Loucy (cell line): ENCODE measurements around the gene MOAP1.
"Not testable (repeated sequence)": the region's sequence is repeated elsewhere in the genome, so short reads cannot be mapped to it uniquely, and the experiment has no call there.

Source experiments
- H2AFZ ChIP-seq: fragments of 200-600 bp; sonication (generic); 2 replicates; pipeline ENCODE4 v1.6.0; 2016; ENCODE audit warnings: antibody characterized with exemption, mild to moderate bottlenecking, low read length, moderate library complexity
- H3F3A ChIP-seq: fragments of 200-600 bp; 2 replicates; pipeline ENCODE4 v1.6.0; 2016; ENCODE audit warnings: antibody characterized with exemption, low read depth, mild to moderate bottlenecking
- H3K27me3 ChIP-seq: fragments of 200-600 bp; sonication (generic); 2 replicates; pipeline ENCODE4 v1.6.1; 2014; ENCODE audit warnings: low read length, mild to moderate bottlenecking; ENCODE audit not compliant: insufficient read depth, poor library complexity, severe bottlenecking
- H3K36me3 ChIP-seq: fragments of 200-600 bp; sonication (generic); 2 replicates; pipeline ENCODE4 v1.6.1; 2016; ENCODE audit warnings: low read length; ENCODE audit not compliant: insufficient read depth
- H3K4me1 ChIP-seq: fragments of 200-600 bp; sonication (generic); 2 replicates; pipeline ENCODE4 v1.5.1; 2014; ENCODE audit warnings: low read length, mild to moderate bottlenecking; ENCODE audit not compliant: insufficient read depth, poor library complexity, severe bottlenecking
- H3K4me2 ChIP-seq: fragments of 200-600 bp; sonication (generic); 2 replicates; pipeline ENCODE4 v1.6.0; 2014; ENCODE audit warnings: antibody characterized with exemption, low read length, low read depth, mild to moderate bottlenecking; ENCODE audit not compliant: poor library complexity, severe bottlenecking
- H3K4me3 ChIP-seq: fragments of 200-600 bp; sonication (generic); 2 replicates; pipeline ENCODE4 v1.5.1; 2014; ENCODE audit warnings: low read length, mild to moderate bottlenecking, mixed read lengths; ENCODE audit not compliant: poor library complexity, severe bottlenecking
- H3K79me2 ChIP-seq: fragments of 200-600 bp; sonication (generic); 2 replicates; pipeline ENCODE4 v1.6.1; 2014; ENCODE audit warnings: low read length; ENCODE audit not compliant: insufficient read depth
- H3K9ac ChIP-seq: fragments of 200-600 bp; sonication (generic); 2 replicates; pipeline ENCODE4 v1.6.0; 2014; ENCODE audit warnings: mild to moderate bottlenecking, low read depth, low read length, moderate library complexity; ENCODE audit not compliant: poor library complexity, severe bottlenecking
- H3K9me2 ChIP-seq: fragments of 200-600 bp; sonication (generic); replicated peaks from 2 replicates; pipeline ENCODE4 v1.6.1; 2016; ENCODE audit warnings: low read depth, low read length, mixed read lengths
- H3K9me3 ChIP-seq: fragments of 200-600 bp; sonication (generic); 2 replicates; pipeline ENCODE4 v1.6.1; 2014; ENCODE audit warnings: mild to moderate bottlenecking, antibody characterized with exemption, low read length, low read depth; ENCODE audit not compliant: insufficient read depth
- H4K20me1 ChIP-seq: fragments of 200-600 bp; sonication (generic); 2 replicates; pipeline ENCODE4 v1.6.0; 2014; ENCODE audit warnings: antibody characterized with exemption, low read length, mild to moderate bottlenecking; ENCODE audit not compliant: insufficient read depth, poor library complexity, severe bottlenecking
- EZH2phosphoT487 ChIP-seq: fragments of 200-600 bp; IDR thresholded peaks from 2 replicates; pipeline ENCODE4 v1.6.1; 2018; ENCODE audit warnings: antibody characterized with exemption, mild to moderate bottlenecking, moderate library complexity, borderline replicate concordance
- TF ChIP-seq, protein P1 (sequence below): fragments of 200-600 bp; sonication (generic); conservative IDR thresholded peaks from 2 replicates; pipeline ENCODE4 v1.5.1; 2014; ENCODE audit warnings: mild to moderate bottlenecking, antibody characterized with exemption, low read length

MOAP1 gene

DNA sequence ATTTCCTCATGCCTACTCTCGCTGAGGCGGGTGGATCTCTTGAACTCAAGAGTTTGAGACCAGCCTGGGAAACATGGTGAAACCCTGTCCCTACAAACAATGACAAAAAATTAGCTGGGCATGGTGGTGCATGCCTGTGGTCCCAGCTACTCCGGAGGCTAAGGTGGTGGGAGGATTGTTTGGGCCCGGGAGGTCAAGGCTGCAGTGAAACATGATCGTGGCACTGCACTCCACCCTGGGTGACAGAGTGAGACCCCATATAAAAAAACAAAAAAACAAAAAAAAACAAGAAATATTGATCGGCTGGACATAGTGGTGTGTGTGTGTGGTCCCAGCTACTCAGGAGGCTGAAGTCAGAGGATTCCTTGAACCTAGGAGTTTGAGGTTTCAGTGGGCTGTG lies 9.2 kb downstream of the MOAP1 start:
- no peak overlapping the region for H2AFZ ChIP-seq
- no peaks in the 10 kb centered on the region for H3K9me2 ChIP-seq
- no peak overlapping the region for H3K9ac ChIP-seq
- TF ChIP-seq EZH2phosphoT487, result no peak
- TF ChIP-seq, protein P1, sequence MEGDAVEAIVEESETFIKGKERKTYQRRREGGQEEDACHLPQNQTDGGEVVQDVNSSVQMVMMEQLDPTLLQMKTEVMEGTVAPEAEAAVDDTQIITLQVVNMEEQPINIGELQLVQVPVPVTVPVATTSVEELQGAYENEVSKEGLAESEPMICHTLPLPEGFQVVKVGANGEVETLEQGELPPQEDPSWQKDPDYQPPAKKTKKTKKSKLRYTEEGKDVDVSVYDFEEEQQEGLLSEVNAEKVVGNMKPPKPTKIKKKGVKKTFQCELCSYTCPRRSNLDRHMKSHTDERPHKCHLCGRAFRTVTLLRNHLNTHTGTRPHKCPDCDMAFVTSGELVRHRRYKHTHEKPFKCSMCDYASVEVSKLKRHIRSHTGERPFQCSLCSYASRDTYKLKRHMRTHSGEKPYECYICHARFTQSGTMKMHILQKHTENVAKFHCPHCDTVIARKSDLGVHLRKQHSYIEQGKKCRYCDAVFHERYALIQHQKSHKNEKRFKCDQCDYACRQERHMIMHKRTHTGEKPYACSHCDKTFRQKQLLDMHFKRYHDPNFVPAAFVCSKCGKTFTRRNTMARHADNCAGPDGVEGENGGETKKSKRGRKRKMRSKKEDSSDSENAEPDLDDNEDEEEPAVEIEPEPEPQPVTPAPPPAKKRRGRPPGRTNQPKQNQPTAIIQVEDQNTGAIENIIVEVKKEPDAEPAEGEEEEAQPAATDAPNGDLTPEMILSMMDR, result no peak
- no peaks in the 10 kb centered on the region for H3K9me3 ChIP-seq
- no peaks in the 10 kb centered on the region for H3F3A ChIP-seq
- no peaks in the 10 kb centered on the region for H3K36me3 ChIP-seq
- H3K4me2 ChIP-seq, result no peak overlapping the region
- H3K79me2 ChIP-seq, result no peaks in the 10 kb centered on the region
- H3K4me1 ChIP-seq, result no peaks in the 10 kb centered on the region
- H4K20me1 ChIP-seq, result no peaks in the 10 kb centered on the region
- H3K27me3 ChIP-seq, result no peaks in the 10 kb centered on the region
- no peak overlapping the region for H3K4me3 ChIP-seq

GRCh38 chr14:93174731-93175130 lies 10.0 kb downstream of the MOAP1 start:
- not testable (repeated sequence) for H3K9me3 ChIP-seq, H3K4me1 ChIP-seq, H3K27me3 ChIP-seq, H3K4me2 ChIP-seq, H3K36me3 ChIP-seq, H4K20me1 ChIP-seq, H3F3A ChIP-seq, H3K4me3 ChIP-seq, H2AFZ ChIP-seq, H3K9me2 ChIP-seq, H3K9ac ChIP-seq, H3K79me2 ChIP-seq

GRCh38 chr14:93173943-93174395 lies 10.7 kb downstream of the MOAP1 start:
- H3K4me3 ChIP-seq, result no peak overlapping the region
- H3K36me3 ChIP-seq, result no peaks in the 10 kb centered on the region
- no peak for TF ChIP-seq EZH2phosphoT487
- TF ChIP-seq, protein P1, result no peak
- no peak overlapping the region for H3K9ac ChIP-seq
- H2AFZ ChIP-seq, result no peak overlapping the region
- H3K4me2 ChIP-seq, result no peak overlapping the region
- no peaks in the 10 kb centered on the region for H3K9me3 ChIP-seq
- H4K20me1 ChIP-seq, result no peaks in the 10 kb centered on the region
- no peaks in the 10 kb centered on the region for H3K9me2 ChIP-seq
- H3K4me1 ChIP-seq, result no peaks in the 10 kb centered on the region
- H3K79me2 ChIP-seq, result no peaks in the 10 kb centered on the region
- H3K27me3 ChIP-seq, result no peaks in the 10 kb centered on the region
- no peaks in the 10 kb centered on the region for H3F3A ChIP-seq

DNA sequence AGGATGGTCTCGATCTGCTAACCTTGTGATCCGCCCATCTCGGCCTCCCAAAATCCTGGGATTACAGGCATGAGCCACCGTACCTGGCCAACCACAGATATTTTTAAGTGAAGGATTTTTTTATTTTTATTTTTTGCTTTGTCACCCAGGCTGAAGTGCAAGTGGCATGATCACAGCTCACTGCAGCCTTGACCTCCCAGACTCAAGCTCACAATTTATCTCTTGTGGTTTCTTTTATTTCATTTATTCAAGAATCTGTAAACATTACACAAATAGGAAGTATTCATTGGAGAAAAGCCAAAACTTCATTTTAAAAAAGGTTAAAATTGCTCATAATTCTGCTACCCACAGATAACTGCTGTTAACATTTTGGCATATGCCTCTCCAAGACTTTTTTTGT lies 13.3 kb downstream of the MOAP1 start:
- no peak overlapping the region for H2AFZ ChIP-seq
- no peaks in the 10 kb centered on the region for H4K20me1 ChIP-seq
- H3K4me1 ChIP-seq, result no peaks in the 10 kb centered on the region
- H3K79me2 ChIP-seq, result no peaks in the 10 kb centered on the region
- H3F3A ChIP-seq, result no peaks in the 10 kb centered on the region
- no peaks in the 10 kb centered on the region for H3K36me3 ChIP-seq
- no peak overlapping the region for H3K9ac ChIP-seq
- no peak overlapping the region for H3K4me3 ChIP-seq
- H3K9me2 ChIP-seq, result no peaks in the 10 kb centered on the region
- H3K4me2 ChIP-seq, result no peak overlapping the region
- no peaks in the 10 kb centered on the region for H3K9me3 ChIP-seq
- H3K27me3 ChIP-seq, result no peaks in the 10 kb centered on the region
- no peak for TF ChIP-seq EZH2phosphoT487
- TF ChIP-seq, protein P1, result no peak

DNA sequence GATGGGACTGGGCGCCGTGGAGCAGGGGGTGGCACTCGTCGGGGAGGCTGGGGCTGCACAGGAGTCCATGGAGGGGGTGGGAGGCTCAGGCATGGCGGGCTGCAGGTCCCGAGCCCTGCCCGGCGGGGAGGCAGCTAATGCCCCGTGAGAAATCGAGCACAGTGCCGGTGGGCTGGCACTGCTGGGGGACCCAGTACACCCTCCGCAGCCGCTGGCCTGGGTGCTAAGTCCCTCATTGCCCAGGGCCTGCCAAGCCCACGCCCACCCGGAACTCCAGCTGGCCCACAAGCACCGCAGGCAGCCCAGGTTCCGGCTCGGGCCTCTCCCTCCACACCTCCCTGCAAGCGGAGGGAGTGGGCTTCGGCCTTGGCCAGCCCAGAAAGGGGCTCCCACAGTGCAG lies 14.6 kb downstream of the MOAP1 start:
- not testable (repeated sequence) for H3K27me3 ChIP-seq, H3K9me3 ChIP-seq, H3K79me2 ChIP-seq, H3K36me3 ChIP-seq, H4K20me1 ChIP-seq, H2AFZ ChIP-seq, H3K4me2 ChIP-seq, H3F3A ChIP-seq, H3K9me2 ChIP-seq, H3K9ac ChIP-seq, H3K4me3 ChIP-seq, H3K4me1 ChIP-seq
